GM21447 (cell line): ENCODE data around the gene LRIT2.

Source experiments
- ATAC-seq: cut with Tn5 transposase; IDR thresholded peaks from one replicate; pipeline ENCODE4 v1.9.1; 2021; ENCODE audit not compliant: unreplicated experiment

LRIT2 gene

GRCh38 chr10:84243759-84244158 is 18.4 kb upstream of the LRIT2 start:
- ATAC-seq: no peak

- ATAC-seq: no peak
These were observed 15.9 kb upstream of the LRIT2 start, which contains the start of gene LRIT1 for GRCh38 chr10:84241185-84241790. LRIT1 (minus strand) TSS chr10:84241546; CDS start chr10:84241439, 107 bp downstream.

GRCh38 chr10:84238909-84239308 is 13.6 kb upstream of the LRIT2 start:
- no peak for ATAC-seq

- ATAC-seq: no peak
These were observed 12.1 kb upstream of the LRIT2 start for GRCh38 chr10:84237199-84238051.

- ATAC-seq: no peak
These were observed 11.5 kb upstream of the LRIT2 start for GRCh38 chr10:84236807-84237198.

- ATAC-seq: no peak
These were observed 9.8 kb upstream of the LRIT2 start for GRCh38 chr10:84235096-84235495.

- ATAC-seq: no peak
These were observed 9.1 kb upstream of the LRIT2 start for GRCh38 chr10:84234479-84234878.

GRCh38 chr10:84233940-84234339 is 8.6 kb upstream of the LRIT2 start:
- ATAC-seq: no peak

GRCh38 chr10:84232376-84232775 is 7.0 kb upstream of the LRIT2 start:
- ATAC-seq: no peak

- ATAC-seq: no peak
These were observed 5.0 kb upstream of the LRIT2 start for GRCh38 chr10:84230359-84230758.

- no peak for ATAC-seq
These were observed 2.5 kb upstream of the LRIT2 start for GRCh38 chr10:84227810-84228209.

GRCh38 chr10:84226616-84227015 is 1.3 kb upstream of the LRIT2 start:
- ATAC-seq: no peak

- no peak for ATAC-seq
These were observed 824 bp downstream of the LRIT2 start for GRCh38 chr10:84224411-84225028.

- ATAC-seq: no peak
These were observed 3.4 kb downstream of the LRIT2 start for GRCh38 chr10:84221916-84222315.

- no peak for ATAC-seq
These were observed 7.6 kb downstream of the LRIT2 start for GRCh38 chr10:84217746-84218145.

- ATAC-seq: no peak
These were observed 8.5 kb downstream of the LRIT2 start for GRCh38 chr10:84216834-84217233.

- peak; percentile 88 for ATAC-seq
These were observed 10.6 kb downstream of the LRIT2 start for GRCh38 chr10:84214612-84215235.

- no peak for ATAC-seq
These were observed 11.2 kb downstream of the LRIT2 start for GRCh38 chr10:84214046-84214572.

- ATAC-seq: no peak
These were observed 12.3 kb downstream of the LRIT2 start for GRCh38 chr10:84213076-84213475.

- no peak for ATAC-seq
These were observed 13.3 kb downstream of the LRIT2 start for GRCh38 chr10:84212014-84212413.

- no peak for ATAC-seq
These were observed 13.8 kb downstream of the LRIT2 start for GRCh38 chr10:84211566-84211965.
